Stimulated activated naive CD8-positive, alpha-beta T cell treated with anti-CD3 and anti-CD28 coated beads, Interleukin-15, amount 100 ng/mL, for 72 hours (primary cell): ENCODE data around the gene EIF3K.
A peak's percentile ranks its signal among the peaks of the same experiment; 100 is the strongest.

Source experiments
- ATAC-seq: fragments of 150-1000 bp; cut with Tn5 transposase; 2 replicates; pipeline ENCODE4 v1.10.0; 2021; ENCODE audit warnings: mild to moderate bottlenecking, moderate library complexity
- DNase-seq, 2 donors: peaks; one replicate each; pipeline ENCODE4 v3.0.0; 2021 to 2022
- H3K27ac Mint-ChIP-seq, 2 donors: one replicate each; pipeline ENCODE4 v1.8.0; 2022; ENCODE audit warnings: mild to moderate bottlenecking in 2 of 2, mixed read lengths in 2 of 2, moderate library complexity in 2 of 2
- H3K27me3 Mint-ChIP-seq: one replicate; pipeline ENCODE4 v1.8.0; 2022; ENCODE audit warnings: mixed read lengths
- H3K4me1 Mint-ChIP-seq: one replicate; pipeline ENCODE4 v1.8.0; 2022; ENCODE audit warnings: mild to moderate bottlenecking, mixed read lengths
- H3K4me3 Mint-ChIP-seq, 2 donors: one replicate each; pipeline ENCODE4 v1.8.0; 2022; ENCODE audit warnings: mild to moderate bottlenecking in 2 of 2, mixed read lengths in 2 of 2, moderate library complexity in 1 of 2
- H3K9me3 Mint-ChIP-seq, 2 donors: one replicate each; pipeline ENCODE4 v1.8.0; 2022; ENCODE audit warnings: mixed read lengths in 2 of 2

The EIF3K gene

DNA sequence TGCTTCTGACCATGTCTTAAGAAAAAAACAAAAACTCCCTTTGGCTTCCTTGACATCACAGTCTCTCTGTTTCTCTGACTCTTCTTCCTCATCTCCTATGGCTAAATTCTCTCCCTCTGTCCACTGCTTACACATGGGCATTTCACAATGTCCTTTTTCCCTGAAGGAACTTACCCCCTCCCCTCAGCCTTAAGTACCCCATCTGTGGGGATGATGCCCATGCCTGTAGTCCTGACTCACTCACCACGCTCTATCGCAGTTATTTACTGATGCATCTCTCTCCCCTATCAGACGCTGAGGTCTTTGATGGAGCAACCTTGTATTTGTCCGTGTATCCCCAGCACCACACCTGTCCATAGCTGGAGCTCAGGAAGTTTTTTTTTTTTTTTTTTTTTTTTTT lies 60.9 kb downstream of the EIF3K start:
- ATAC-seq = no peak
- Mint-ChIP-seq H3K27ac (peak overlapping the region in 1 of 2 donors; percentile 8), H3K27me3 (peaks cover 14% of the 10 kb centered on the region), H3K4me1 (peaks cover 72% of the 10 kb centered on the region), H3K9me3 (peaks cover 5 to 7% of the 10 kb centered on the region in 2 donors), H3K4me3 (no peak overlapping the region)
- no peak for DNase-seq

DNA sequence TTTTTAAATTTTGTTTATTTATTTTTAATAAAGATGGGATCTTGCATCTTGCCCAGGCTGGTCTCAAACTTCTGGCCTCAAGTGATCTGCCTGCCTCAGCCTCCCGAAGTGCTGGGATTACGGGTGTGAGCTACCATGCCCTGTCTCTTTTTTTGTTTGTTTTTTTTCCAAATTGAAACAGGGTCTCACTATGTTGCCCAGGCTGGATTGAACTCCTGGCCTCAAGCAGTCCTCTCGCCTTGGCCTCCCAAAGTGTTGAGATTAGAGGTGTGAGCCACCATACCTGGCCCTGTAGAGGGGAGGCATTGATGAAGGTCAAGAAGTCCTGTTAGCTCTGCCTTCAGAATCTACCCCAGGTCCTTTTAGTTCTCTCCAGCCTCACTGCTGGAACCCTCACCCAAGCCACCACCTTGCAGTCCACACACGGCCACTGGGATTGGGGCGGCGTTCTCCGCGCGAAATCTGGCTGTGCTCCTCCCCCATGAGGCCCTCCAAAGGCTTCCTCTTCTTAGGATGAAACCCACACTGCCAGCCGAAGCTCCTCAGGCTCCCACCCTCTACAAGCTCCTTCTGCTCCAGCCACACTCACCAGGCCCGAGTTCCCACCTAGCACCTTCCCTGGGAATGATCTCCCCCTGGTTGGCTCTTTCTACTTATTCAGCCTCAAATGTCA lies 63.3 kb downstream of the EIF3K start:
- no peak for ATAC-seq
- no peak overlapping the region for H3K27ac Mint-ChIP-seq
- peaks cover 14% of the 10 kb centered on the region for H3K27me3 Mint-ChIP-seq

DNA sequence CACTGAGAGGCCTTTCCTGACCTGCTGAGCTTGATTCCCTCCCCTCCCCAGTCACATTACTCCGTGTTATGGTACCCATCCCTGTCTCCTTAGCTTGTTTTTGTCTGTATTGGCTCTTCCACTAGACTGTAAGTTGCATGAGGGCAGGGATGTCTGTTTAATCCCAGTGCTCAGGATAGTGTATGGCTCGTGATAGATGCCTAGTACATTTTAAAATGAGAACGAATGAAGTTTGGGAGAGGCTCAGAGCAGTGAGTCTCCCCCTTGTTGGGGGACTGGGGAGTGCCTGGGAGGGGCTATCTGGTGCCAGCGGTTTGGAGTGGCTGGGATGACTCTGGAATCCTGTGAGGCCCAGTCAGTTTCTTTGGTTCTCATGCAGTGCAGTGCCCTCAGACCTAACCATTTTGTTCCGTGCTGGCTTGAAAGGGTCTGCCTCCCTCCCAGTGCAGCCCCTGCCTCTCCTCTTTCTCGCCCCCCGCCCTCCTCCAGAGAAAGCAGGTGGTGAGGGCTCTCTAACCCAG lies 63.9 kb downstream of the EIF3K start:
- DNase-seq = no peak
- Mint-ChIP-seq H3K27me3 (peaks cover 14% of the 10 kb centered on the region), H3K9me3 (peaks cover 5 to 7% of the 10 kb centered on the region in 2 donors), H3K27ac (no peak overlapping the region), H3K4me1 (peaks cover 74% of the 10 kb centered on the region), H3K4me3 (peak overlapping the region in 1 of 2 donors; percentile 9)
- no peak for ATAC-seq

More for the DNA sequence above, 63.3 kb downstream of the EIF3K start:
- DNase-seq = no peak
- peaks cover 5 to 7% of the 10 kb centered on the region in 2 donors for H3K9me3 Mint-ChIP-seq
- H3K4me1 Mint-ChIP-seq = peaks cover 72% of the 10 kb centered on the region
- H3K4me3 Mint-ChIP-seq = no peak overlapping the region

DNA sequence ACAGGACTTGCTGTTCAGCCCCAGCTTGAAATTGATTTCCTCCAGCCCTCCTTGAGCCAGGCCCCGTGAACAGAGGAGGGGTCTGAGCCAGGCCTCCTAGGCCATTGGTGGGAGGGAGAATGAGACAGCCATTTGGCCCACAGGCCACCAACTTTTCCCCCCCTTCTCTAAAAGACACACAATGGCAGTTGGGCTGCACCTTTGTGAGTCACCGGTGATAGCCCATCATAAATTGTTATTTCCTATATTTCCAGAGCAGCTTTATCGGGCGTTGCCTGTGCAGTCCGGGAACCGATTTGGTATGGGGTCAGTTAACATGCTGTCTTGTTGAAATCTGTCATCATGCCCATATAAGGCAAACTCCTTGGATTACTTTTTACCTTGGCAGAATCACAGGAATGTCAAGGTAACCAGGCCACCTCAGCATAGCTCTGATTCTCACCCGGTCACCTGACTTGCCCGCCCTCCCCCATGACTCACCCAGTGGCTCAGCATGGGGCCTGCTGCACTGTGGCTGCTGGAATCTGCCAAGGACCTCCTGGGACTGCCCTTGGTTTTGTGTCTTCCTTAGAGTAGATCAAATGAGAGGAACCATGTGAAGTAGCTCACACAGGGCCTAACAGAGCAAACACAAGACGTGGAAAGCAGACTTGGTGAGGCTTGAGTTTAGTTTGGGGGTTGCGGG lies 64.5 kb downstream of the EIF3K start:
- Mint-ChIP-seq H3K27ac (no peak overlapping the region), H3K4me1 (peaks cover 74% of the 10 kb centered on the region), H3K27me3 (peaks cover 14% of the 10 kb centered on the region), H3K4me3 (peak overlapping the region in 1 of 2 donors; percentile 9), H3K9me3 (peaks cover 5 to 7% of the 10 kb centered on the region in 2 donors)
- DNase-seq = peak in 1 of 2 donors; percentile 42
- peak; percentile 65 for ATAC-seq

DNA sequence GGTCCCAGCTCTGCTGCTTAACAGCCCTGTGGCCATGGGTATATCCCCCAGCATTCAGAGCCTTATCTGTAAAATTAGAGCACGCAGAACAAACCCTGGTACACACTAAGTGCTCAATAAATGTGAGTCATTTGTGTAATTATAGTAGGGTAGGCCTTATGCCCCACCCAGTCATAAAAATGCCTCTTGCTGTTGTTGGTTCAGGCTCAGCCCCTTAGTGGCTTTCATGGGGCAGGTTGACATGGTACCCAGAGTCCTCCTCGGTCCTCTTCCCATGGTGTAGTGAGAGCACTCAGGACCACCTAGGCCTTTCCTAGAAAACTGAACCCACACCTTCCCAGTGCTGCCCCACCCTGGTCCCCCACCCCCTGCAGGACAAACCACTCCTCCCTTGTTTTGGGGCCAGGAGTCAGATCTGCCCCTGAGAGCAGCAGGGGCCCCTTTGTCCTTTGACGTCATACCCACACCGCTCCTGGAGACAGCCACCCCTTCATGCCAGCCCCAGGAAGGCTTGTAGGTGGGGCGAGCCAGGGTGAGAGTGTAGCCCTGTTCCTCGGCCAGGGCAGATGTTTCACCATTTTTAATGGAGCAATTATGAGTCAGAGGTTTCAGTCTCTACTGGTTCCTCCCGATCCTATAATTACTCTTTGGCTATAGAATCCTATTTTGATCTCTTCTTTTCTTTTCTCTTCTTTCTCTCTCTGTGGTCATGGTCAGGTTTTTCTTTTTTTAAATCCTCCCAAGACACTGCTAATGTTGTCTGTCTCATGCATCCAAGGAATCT lies 65.3 kb downstream of the EIF3K start:
- ATAC-seq = peak; percentile 73
- H3K27me3 Mint-ChIP-seq = peaks cover 14% of the 10 kb centered on the region

DNA sequence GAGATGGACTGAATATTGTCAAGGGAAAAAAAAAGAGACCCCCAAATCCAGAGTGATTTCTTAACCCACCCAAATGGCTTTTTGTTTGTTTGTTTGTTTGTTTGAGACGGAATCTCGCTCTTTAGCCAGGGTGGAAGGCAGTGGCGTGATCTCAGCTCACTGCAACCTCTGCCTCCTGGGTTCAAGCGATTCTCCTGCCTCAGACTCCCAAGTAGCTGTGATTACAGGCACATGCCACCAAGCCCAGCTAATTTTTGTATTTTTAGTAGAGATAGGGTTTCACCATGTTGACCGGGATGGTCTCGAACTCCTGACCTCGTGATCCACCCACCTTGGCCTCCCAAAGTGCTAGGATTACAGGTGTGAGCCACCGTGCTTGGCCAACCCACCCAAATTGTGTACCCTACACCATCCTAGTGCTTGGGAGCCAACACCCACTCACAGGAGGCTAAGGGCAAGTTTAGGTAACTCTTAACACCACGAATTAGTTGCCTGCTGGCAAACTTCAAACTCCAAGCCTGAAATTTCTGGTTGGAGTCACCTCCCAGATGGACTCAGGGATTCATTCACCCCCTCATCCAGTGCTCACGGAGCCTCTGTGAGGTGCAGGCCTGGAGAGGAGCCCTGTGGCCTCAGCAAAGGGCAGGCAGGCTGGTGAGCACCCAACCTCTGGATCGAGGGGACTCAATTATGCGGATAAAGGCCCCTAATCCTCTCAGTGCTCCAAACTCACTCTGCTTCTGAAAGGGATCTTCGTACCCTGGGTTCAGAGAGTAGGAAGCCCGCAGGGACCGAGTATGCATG lies 66.1 kb downstream of the EIF3K start:
- DNase-seq (no peak), ATAC-seq (no peak)
- peak overlapping the region in 1 of 2 donors; percentile 43 for H3K27ac Mint-ChIP-seq
- H3K27me3 Mint-ChIP-seq = peaks cover 14% of the 10 kb centered on the region
- peak overlapping the region; percentile 67 to 72 for H3K4me3 Mint-ChIP-seq
- peaks cover 5 to 7% of the 10 kb centered on the region in 2 donors for H3K9me3 Mint-ChIP-seq
- peaks cover 68% of the 10 kb centered on the region for H3K4me1 Mint-ChIP-seq

More for the DNA sequence above, 65.3 kb downstream of the EIF3K start:
- Mint-ChIP-seq H3K4me1 (peaks cover 74% of the 10 kb centered on the region), H3K9me3 (peaks cover 5 to 7% of the 10 kb centered on the region in 2 donors), H3K27ac (peak overlapping the region in 1 of 2 donors; percentile 43), H3K4me3 (peak overlapping the region; percentile 28 to 51)
- DNase-seq = peak in 1 of 2 donors; percentile 23

DNA sequence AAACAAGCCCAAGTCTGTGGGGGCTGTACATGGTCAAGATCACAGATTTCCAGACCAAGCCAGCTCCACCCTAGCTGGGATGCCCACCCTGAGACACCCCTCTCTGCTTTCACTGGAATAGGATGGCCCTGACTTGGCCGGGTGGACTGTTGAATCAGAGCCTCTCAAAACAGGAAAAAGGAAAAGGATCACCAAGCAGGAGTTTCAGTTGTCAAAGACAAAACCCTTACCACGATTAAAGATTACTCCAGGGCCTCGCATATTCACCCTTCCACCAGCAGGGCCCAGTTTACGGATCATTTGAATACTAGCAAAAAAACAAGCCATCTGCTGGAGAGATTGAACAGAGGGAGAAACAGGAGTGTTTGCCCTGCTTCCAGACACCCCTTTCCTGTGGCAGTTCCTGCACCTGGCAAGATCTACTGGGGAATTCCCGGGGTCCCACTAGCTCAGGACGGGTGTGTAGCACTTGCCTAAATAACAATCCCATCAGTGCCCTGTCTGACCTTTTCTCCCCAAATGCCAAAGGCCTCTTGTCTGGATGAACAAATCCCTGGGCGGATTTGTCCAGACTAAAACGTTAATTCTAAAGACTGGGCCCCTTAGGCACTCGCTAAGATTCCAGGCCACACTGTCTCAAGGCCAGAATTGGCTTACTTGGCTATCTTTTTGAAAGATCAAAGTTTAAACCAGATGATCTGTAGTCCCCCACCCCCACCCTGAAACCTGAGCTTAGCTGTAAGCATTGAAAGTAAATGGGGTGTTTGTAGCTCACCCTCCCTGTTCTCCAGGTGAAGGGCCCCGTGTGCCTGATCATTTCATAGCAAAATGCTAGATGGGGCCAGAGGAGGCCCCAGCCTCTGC lies 66.9 kb downstream of the EIF3K start:
- peaks cover 63% of the 10 kb centered on the region for H3K4me1 Mint-ChIP-seq
- peaks cover 14% of the 10 kb centered on the region for H3K27me3 Mint-ChIP-seq
- ATAC-seq (peak; percentile 47), DNase-seq (no peak)
- H3K27ac Mint-ChIP-seq = peak overlapping the region; percentile 68 to 92
- H3K9me3 Mint-ChIP-seq = peaks cover 5 to 7% of the 10 kb centered on the region in 2 donors
- peak overlapping the region; percentile 67 to 72 for H3K4me3 Mint-ChIP-seq

DNA sequence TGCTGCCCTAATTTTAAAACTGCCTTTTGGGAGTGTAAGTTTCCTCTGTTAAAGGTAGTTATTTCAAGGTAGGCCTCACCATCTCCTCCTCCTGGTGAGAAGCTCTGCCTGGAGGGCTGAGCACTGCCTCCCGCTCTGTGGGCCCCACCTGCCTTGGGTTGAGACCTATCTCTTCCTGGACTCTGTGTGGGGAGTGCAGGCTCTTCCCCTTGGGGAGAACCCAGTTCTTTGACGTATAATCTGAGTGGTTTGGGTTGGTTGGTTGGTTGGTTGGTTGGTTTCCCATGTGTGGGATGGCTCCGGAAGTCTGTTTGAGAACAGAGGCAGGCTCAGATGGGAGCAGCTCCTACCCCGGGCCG lies 67.5 kb downstream of the EIF3K start:
- Mint-ChIP-seq H3K27ac (peak overlapping the region; percentile 87 to 92), H3K27me3 (peaks cover 14% of the 10 kb centered on the region), H3K4me3 (peak overlapping the region; percentile 67 to 72), H3K4me1 (peaks cover 57% of the 10 kb centered on the region), H3K9me3 (peaks cover 5 to 7% of the 10 kb centered on the region in 2 donors)
- peak in 1 of 2 donors; percentile 49 for DNase-seq
- peak; percentile 86 for ATAC-seq
